ENCODE data around the gene CENPV.
"Not testable (repeated sequence)": the region's sequence is repeated elsewhere in the genome, so short reads cannot be mapped to it uniquely, and the experiment has no call there.

The CENPV gene

DNA sequence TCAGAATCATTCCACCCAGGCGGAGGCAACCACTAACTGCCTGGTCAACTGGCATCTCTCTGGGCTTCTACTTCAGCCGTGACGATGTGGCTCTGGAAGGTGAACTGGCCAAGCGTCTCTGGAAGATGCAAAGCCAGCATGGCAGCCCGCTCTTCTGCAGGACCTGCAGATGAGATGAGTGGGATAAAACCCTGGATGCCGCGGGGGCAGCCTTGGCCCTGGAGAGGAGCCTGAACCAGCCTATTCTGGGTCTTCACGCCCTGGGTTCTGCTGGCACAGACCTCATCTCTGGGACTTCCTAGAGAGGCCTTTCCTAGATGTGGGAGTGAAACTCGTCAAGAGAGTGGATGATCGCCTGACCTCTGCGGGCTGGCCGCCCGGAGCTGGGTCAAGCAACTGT lies 38.2 kb upstream of the CENPV start:
- Histone ChIP-seq H3K4me1 (ENCODE audit: insufficient read depth, low read length) (peaks cover 5% of the 10 kb centered on the region), H4K20me1 (ENCODE audit: insufficient read depth, low read length) (no peaks in the 10 kb centered on the region), H3K27me3 (ENCODE audit: insufficient read depth, low read length, poor library complexity) (peaks cover 4% of the 10 kb centered on the region), H3K36me3 (ENCODE audit: insufficient read depth, low read length) (no peaks in the 10 kb centered on the region), H3K4me2 (ENCODE audit: insufficient read depth, low read length) (no peak overlapping the region), H2AFZ (ENCODE audit: low read depth, low read length) (no peak overlapping the region), H3K27ac (ENCODE audit: low read length) (no peak overlapping the region), H3K4me3 (ENCODE audit: low read depth in 1 of 2, low read length in 2 of 2) (no peak overlapping the region), H3K79me2 (ENCODE audit: insufficient read depth, low read length) (no peaks in the 10 kb centered on the region), H3K9me3 (ENCODE audit: insufficient read depth, low read length, severe bottlenecking) (no peaks in the 10 kb centered on the region), H3K9ac (ENCODE audit: low read depth, low read length) (no peak overlapping the region)
- no peak for TF ChIP-seq CTCF (IDR thresholded peaks at IDR 0.05; ENCODE audit: borderline replicate concordance, extremely low read depth, low read length, poor library complexity, severe bottlenecking)
- no peak for TF ChIP-seq EZH2 (IDR thresholded peaks at IDR 0.05; ENCODE audit: borderline replicate concordance, low read depth, low read length, severe bottlenecking)
- ATAC-seq (ENCODE audit: insufficient read depth, low read depth) (no peak), DNase-seq (no peak)

- Histone ChIP-seq H3K4me2 (ENCODE audit: insufficient read depth, low read length) (peak overlapping the region; percentile 68), H3K36me3 (ENCODE audit: insufficient read depth, low read length) (peaks cover 25% of the 10 kb centered on the region), H3K4me3 (ENCODE audit: low read depth in 1 of 2, low read length in 2 of 2) (peak overlapping the region in 1 of 2 experiments; percentile 56; a peak in 2 of 4 replicates), H3K4me1 (ENCODE audit: insufficient read depth, low read length) (peaks cover 32% of the 10 kb centered on the region), H4K20me1 (ENCODE audit: insufficient read depth, low read length) (peaks cover 27% of the 10 kb centered on the region; the same call in 1 of the 2 replicates), H3K79me2 (ENCODE audit: insufficient read depth, low read length) (peaks cover 16% of the 10 kb centered on the region), H2AFZ (ENCODE audit: low read depth, low read length) (peak overlapping the region; percentile 85), H3K9ac (ENCODE audit: low read depth, low read length) (peak overlapping the region; percentile 46; the same call in 1 of the 2 replicates)
- not testable (repeated sequence) for H3K9me3 ChIP-seq (ENCODE audit: insufficient read depth, low read length, severe bottlenecking); H3K27me3 ChIP-seq (ENCODE audit: insufficient read depth, low read length, poor library complexity); H3K27ac ChIP-seq (ENCODE audit: low read length); ATAC-seq (ENCODE audit: insufficient read depth, low read depth); DNase-seq
Observed at GRCh38 chr17:16386126-16386507, 32.8 kb upstream of the CENPV start.

GRCh38 chr17:16384557-16384956 lies 31.3 kb upstream of the CENPV start:
- H3K4me3 ChIP-seq (ENCODE audit: low read depth in 1 of 2, low read length in 2 of 2) = no peak overlapping the region
- DNase-seq (no peak), ATAC-seq (ENCODE audit: insufficient read depth, low read depth) (no peak)
- H3K4me1 ChIP-seq (ENCODE audit: insufficient read depth, low read length) = peaks cover 37% of the 10 kb centered on the region
- H3K36me3 ChIP-seq (ENCODE audit: insufficient read depth, low read length) = peaks cover 25% of the 10 kb centered on the region
- no peak overlapping the region for H2AFZ ChIP-seq (ENCODE audit: low read depth, low read length)
- no peak for TF ChIP-seq EZH2 (IDR thresholded peaks at IDR 0.05; ENCODE audit: borderline replicate concordance, low read depth, low read length, severe bottlenecking)
- TF ChIP-seq CTCF (IDR thresholded peaks at IDR 0.05; ENCODE audit: borderline replicate concordance, extremely low read depth, low read length, poor library complexity, severe bottlenecking) = no peak
- H3K27ac ChIP-seq (ENCODE audit: low read length) = no peak overlapping the region
- no peak overlapping the region for H3K4me2 ChIP-seq (ENCODE audit: insufficient read depth, low read length)
- no peaks in the 10 kb centered on the region for H3K9me3 ChIP-seq (ENCODE audit: insufficient read depth, low read length, severe bottlenecking)
- H4K20me1 ChIP-seq (ENCODE audit: insufficient read depth, low read length) = peaks cover 27% of the 10 kb centered on the region; the same call in 1 of the 2 replicates
- peaks cover 19% of the 10 kb centered on the region for H3K79me2 ChIP-seq (ENCODE audit: insufficient read depth, low read length)
- H3K9ac ChIP-seq (ENCODE audit: low read depth, low read length) = no peak overlapping the region
- peaks cover 4% of the 10 kb centered on the region for H3K27me3 ChIP-seq (ENCODE audit: insufficient read depth, low read length, poor library complexity)

DNA sequence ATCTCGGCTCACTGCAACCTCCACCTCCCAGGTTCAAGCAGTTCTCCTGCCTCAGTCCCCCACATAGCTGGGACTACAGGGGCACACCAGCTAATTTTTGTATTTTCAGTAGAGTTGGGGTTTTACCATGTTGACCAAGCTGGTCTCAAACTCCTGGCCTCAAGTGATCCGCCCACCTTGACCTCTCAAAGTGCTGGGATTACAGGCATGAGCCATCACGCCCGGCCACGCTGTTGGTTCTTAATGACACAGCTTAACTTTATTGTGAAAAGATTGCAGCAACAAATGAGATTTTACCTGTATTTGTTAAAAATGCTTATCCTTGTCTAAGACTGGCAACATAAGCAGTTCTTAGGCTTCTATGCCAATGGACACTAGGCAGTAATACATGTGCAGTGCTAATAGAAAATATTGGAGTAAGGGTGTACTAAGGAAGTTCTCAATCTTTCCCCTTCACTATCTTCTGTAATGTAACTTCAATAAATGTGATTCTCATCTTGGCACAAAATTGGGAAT lies 30.6 kb upstream of the CENPV start:
- Histone ChIP-seq H4K20me1 (ENCODE audit: insufficient read depth, low read length) (peaks cover 27% of the 10 kb centered on the region; the same call in 1 of the 2 replicates), H3K4me3 (ENCODE audit: low read depth in 1 of 2, low read length in 2 of 2) (no peak overlapping the region), H3K36me3 (ENCODE audit: insufficient read depth, low read length) (peaks cover 25% of the 10 kb centered on the region), H2AFZ (ENCODE audit: low read depth, low read length) (no peak overlapping the region), H3K27ac (ENCODE audit: low read length) (no peak overlapping the region), H3K79me2 (ENCODE audit: insufficient read depth, low read length) (peaks cover 19% of the 10 kb centered on the region), H3K9ac (ENCODE audit: low read depth, low read length) (no peak overlapping the region), H3K27me3 (ENCODE audit: insufficient read depth, low read length, poor library complexity) (peaks cover 4% of the 10 kb centered on the region), H3K9me3 (ENCODE audit: insufficient read depth, low read length, severe bottlenecking) (no peaks in the 10 kb centered on the region), H3K4me1 (ENCODE audit: insufficient read depth, low read length) (peaks cover 37% of the 10 kb centered on the region), H3K4me2 (ENCODE audit: insufficient read depth, low read length) (no peak overlapping the region)
- no peak for DNase-seq
- no peak for ATAC-seq (ENCODE audit: insufficient read depth, low read depth)
- no peak for TF ChIP-seq CTCF (IDR thresholded peaks at IDR 0.05; ENCODE audit: borderline replicate concordance, extremely low read depth, low read length, poor library complexity, severe bottlenecking)
- no peak for TF ChIP-seq EZH2 (IDR thresholded peaks at IDR 0.05; ENCODE audit: borderline replicate concordance, low read depth, low read length, severe bottlenecking)
